ENCODE measurements around the gene CLCA1.

DNA sequence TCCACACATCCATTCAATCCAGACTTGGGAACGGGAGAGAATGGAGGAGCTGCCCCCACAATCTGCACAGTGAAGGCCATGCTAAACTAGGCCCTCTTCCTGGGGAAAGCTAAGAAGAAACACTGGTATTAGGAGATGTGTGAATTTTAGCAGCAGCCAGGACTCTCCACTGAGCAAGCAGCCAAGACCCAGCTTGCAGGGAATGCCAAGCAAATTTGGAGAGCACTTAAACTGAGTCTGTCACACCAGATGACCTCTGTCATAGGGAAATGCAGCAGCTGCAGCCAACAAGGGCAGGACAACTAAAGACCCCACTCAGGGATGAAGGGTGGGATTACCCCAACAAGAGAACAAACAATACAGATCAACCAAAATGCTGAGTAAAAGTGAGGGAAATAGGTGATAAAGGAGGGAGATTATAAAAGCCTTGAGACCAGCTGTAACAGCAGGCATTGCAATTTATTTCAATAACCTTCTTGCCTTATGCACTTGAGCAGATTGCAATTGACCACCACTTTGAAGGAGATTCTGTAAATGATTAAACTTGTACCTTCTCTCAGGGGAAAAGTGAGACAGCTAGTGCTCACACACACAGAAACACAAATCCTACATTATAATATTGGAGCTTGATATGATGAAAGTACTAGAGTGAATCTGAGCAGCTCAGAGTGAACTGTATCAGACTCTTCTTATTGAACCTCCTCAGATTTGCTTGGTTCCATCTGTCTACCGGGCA lies 2.5 kb upstream of the CLCA1 start:
- no peak for TF ChIP-seq POLR2A (IDR thresholded peaks at IDR 0.05; ENCODE audit: low read depth, low read length)
- no peak for TF ChIP-seq TAF1 (IDR thresholded peaks at IDR 0.05; ENCODE audit: borderline replicate concordance, low read depth, low read length)

Measured in GM12892 (cell line).